Vagina (tissue), 2 donors: ENCODE data around the gene ZBTB20. TPM values are rescaled to one million over a fixed set of nuclear protein-coding genes. Genes with fewer than 3 reads are reported as not detected.

Experiments used
- DNase-seq, 2 donors: peaks; one replicate each; pipeline ENCODE4 v3.0.0-alpha.2; 2017; ENCODE audit errors: extremely low spot score in 2 of 2
- H3K27ac ChIP-seq: fragments of 200-600 bp; sonication (generic); one replicate; pipeline ENCODE4 v1.5.1; 2019
- H3K27me3 ChIP-seq: fragments of 200-600 bp; sonication (generic); one replicate; pipeline ENCODE4 v1.5.1; 2019
- H3K36me3 ChIP-seq, 2 donors: fragments of 200-600 bp; sonication (generic); one replicate each; pipeline ENCODE4 v1.5.1; 2017 to 2019
- H3K4me1 ChIP-seq: fragments of 200-600 bp; sonication (generic); one replicate; pipeline ENCODE4 v1.5.1; 2019
- H3K4me3 ChIP-seq, 2 donors: fragments of 200-600 bp; sonication (generic); 1 replicate in 1 of 2; 2 replicates in 1 of 2; pipeline ENCODE4 v1.5.1; 2016 to 2019
- H3K9me3 ChIP-seq: fragments of 200-600 bp; sonication (generic); one replicate; pipeline ENCODE4 v1.5.1; 2019
- POLR2A ChIP-seq, 2 donors: fragments of 450-650 bp; IDR thresholded peaks; one replicate each; pipeline ENCODE4 v1.6.1; 2017; ENCODE audit warnings: antibody characterized with exemption in 2 of 2, mild to moderate bottlenecking in 2 of 2, moderate library complexity in 2 of 2
- POLR2AphosphoS5 ChIP-seq, 2 donors: sonication (generic); formaldehyde crosslinking; IDR thresholded peaks; one replicate each; pipeline ENCODE4 v1.9.0; 2017; ENCODE audit warnings: antibody characterized with exemption in 2 of 2, mild to moderate bottlenecking in 2 of 2, low read depth in 1 of 2; ENCODE audit not compliant: insufficient read depth in 1 of 2
- intact Hi-C: fragments of 100-400 bp; cut with DNase I; formaldehyde crosslinking; loops from one replicate; pipeline ENCODE4 v1.15.1; 2023
- total RNA-seq: library from RNA; depleted of rRNA; stranded (reverse); fragments of >200 nt; gene quantifications from one replicate; pipeline ENCODE4 v1.2.3, GENCODE V29; 2016
- TF ChIP-seq, protein P1 (sequence below), 3 experiments: fragments of 450-650 bp in 2 of 3; fragments of 200-600 bp in 1 of 3; sonication (generic) in 1 of 3; IDR thresholded peaks; one replicate each; pipeline ENCODE4 v1.5.1; 2017 to 2019; ENCODE audit warnings: antibody characterized with exemption in 3 of 3, mild to moderate bottlenecking in 2 of 3, moderate library complexity in 2 of 3

The ZBTB20 gene
- total RNA-seq, 1 donor from 2014 or later, result 64.8 TPM

GRCh38 chr3:114850898-114851297, 296.2 kb downstream of the ZBTB20 start:
- H3K27ac ChIP-seq, result no peak overlapping the region
- H3K4me3 ChIP-seq, result no peak overlapping the region
- no peak for DNase-seq
- intact Hi-C loops, result no loop called here
- TF ChIP-seq POLR2AphosphoS5 (IDR thresholded peaks at IDR 0.05; ENCODE audit: insufficient read depth in 1 of 2, low read depth in 1 of 2) (no peak), POLR2A (IDR thresholded peaks at IDR 0.05) (no peak)
- TF ChIP-seq, protein P1, sequence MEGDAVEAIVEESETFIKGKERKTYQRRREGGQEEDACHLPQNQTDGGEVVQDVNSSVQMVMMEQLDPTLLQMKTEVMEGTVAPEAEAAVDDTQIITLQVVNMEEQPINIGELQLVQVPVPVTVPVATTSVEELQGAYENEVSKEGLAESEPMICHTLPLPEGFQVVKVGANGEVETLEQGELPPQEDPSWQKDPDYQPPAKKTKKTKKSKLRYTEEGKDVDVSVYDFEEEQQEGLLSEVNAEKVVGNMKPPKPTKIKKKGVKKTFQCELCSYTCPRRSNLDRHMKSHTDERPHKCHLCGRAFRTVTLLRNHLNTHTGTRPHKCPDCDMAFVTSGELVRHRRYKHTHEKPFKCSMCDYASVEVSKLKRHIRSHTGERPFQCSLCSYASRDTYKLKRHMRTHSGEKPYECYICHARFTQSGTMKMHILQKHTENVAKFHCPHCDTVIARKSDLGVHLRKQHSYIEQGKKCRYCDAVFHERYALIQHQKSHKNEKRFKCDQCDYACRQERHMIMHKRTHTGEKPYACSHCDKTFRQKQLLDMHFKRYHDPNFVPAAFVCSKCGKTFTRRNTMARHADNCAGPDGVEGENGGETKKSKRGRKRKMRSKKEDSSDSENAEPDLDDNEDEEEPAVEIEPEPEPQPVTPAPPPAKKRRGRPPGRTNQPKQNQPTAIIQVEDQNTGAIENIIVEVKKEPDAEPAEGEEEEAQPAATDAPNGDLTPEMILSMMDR (IDR thresholded peaks at IDR 0.05), result no peak
- no peaks in the 10 kb centered on the region for H3K27me3 ChIP-seq
- no peaks in the 10 kb centered on the region for H3K9me3 ChIP-seq
- no peaks in the 10 kb centered on the region for H3K36me3 ChIP-seq
- no peaks in the 10 kb centered on the region for H3K4me1 ChIP-seq

GRCh38 chr3:114848643-114849350, 298.3 kb downstream of the ZBTB20 start:
- no peak overlapping the region for H3K4me3 ChIP-seq
- TF ChIP-seq, protein P1 (IDR thresholded peaks at IDR 0.05), result no peak
- TF ChIP-seq POLR2A (IDR thresholded peaks at IDR 0.05) (no peak), POLR2AphosphoS5 (IDR thresholded peaks at IDR 0.05; ENCODE audit: insufficient read depth in 1 of 2, low read depth in 1 of 2) (no peak)
- no peaks in the 10 kb centered on the region for H3K27me3 ChIP-seq
- intact Hi-C loops, result no loop called here
- DNase-seq, result no peak
- H3K36me3 ChIP-seq, result no peaks in the 10 kb centered on the region
- H3K4me1 ChIP-seq, result no peaks in the 10 kb centered on the region
- H3K9me3 ChIP-seq, result no peaks in the 10 kb centered on the region
- H3K27ac ChIP-seq, result no peak overlapping the region

DNA sequence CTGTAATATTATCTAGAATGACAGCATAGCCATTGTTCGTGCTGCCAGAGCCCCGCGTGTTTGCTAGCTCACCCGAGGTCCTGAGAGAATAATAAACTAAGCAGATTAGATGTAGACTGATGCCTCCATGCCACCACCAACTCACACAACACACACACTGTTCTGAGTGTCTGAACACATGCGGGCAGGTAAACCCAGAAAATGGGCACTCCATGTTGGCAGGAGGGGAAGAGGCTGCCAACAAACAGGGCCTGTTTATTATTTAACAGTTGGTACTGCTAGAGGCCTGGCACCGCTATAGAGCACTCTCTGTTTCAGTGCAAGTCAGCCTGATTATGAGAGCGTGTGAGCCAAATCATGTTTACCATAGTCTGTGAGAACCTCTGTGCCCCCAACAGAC, 299.0 kb downstream of the ZBTB20 start:
- no peaks in the 10 kb centered on the region for H3K4me1 ChIP-seq
- no peaks in the 10 kb centered on the region for H3K27me3 ChIP-seq
- H3K27ac ChIP-seq, result no peak overlapping the region
- H3K9me3 ChIP-seq, result no peaks in the 10 kb centered on the region
- no peaks in the 10 kb centered on the region for H3K36me3 ChIP-seq
- intact Hi-C loops, result no loop called here
- DNase-seq, result no peak
- TF ChIP-seq POLR2A (IDR thresholded peaks at IDR 0.05) (no peak), POLR2AphosphoS5 (IDR thresholded peaks at IDR 0.05; ENCODE audit: insufficient read depth in 1 of 2, low read depth in 1 of 2) (no peak)
- TF ChIP-seq, protein P1 (IDR thresholded peaks at IDR 0.05), result no peak
- H3K4me3 ChIP-seq, result no peak overlapping the region

- H3K4me3 ChIP-seq, result no peak overlapping the region
- TF ChIP-seq, protein P1 (IDR thresholded peaks at IDR 0.05), result no peak
- no peak for TF ChIP-seq POLR2A (IDR thresholded peaks at IDR 0.05)
- TF ChIP-seq POLR2AphosphoS5 (IDR thresholded peaks at IDR 0.05; ENCODE audit: insufficient read depth in 1 of 2, low read depth in 1 of 2), result no peak
- H3K27ac ChIP-seq, result no peak overlapping the region
- intact Hi-C loops, result no loop called here
- H3K9me3 ChIP-seq, result no peaks in the 10 kb centered on the region
- no peak for DNase-seq
- H3K36me3 ChIP-seq, result no peaks in the 10 kb centered on the region
- H3K27me3 ChIP-seq, result no peaks in the 10 kb centered on the region
- H3K4me1 ChIP-seq, result no peaks in the 10 kb centered on the region
Observed at GRCh38 chr3:114847564-114847963, 299.5 kb downstream of the ZBTB20 start.

GRCh38 chr3:114846779-114847178, 300.3 kb downstream of the ZBTB20 start:
- Histone ChIP-seq H3K9me3 (no peaks in the 10 kb centered on the region), H3K27me3 (no peaks in the 10 kb centered on the region), H3K36me3 (no peaks in the 10 kb centered on the region), H3K4me1 (no peaks in the 10 kb centered on the region), H3K4me3 (no peak overlapping the region), H3K27ac (no peak overlapping the region)
- no peak for TF ChIP-seq POLR2AphosphoS5 (IDR thresholded peaks at IDR 0.05; ENCODE audit: insufficient read depth in 1 of 2, low read depth in 1 of 2)
- TF ChIP-seq, protein P1 (IDR thresholded peaks at IDR 0.05), result no peak
- intact Hi-C loops, result no loop called here
- no peak for DNase-seq
